OCI-LY7 (cell line): ENCODE data around the gene MARCHF7.

ENCODE experiments used
- EZH2phosphoT487 ChIP-seq: fragments of 200-600 bp; sonication (generic); IDR thresholded peaks from 2 replicates; pipeline ENCODE4 v1.6.1; 2018; ENCODE audit warnings: low read depth, borderline replicate concordance, mild to moderate bottlenecking, mixed run types, antibody characterized with exemption, low read length, moderate library complexity, mixed read lengths
- TF ChIP-seq, protein P1 (sequence below): fragments of 200-600 bp; sonication (generic); conservative IDR thresholded peaks from 2 replicates; pipeline ENCODE4 v1.5.1; 2014; ENCODE audit warnings: mild to moderate bottlenecking, antibody characterized with exemption, low read length, moderate library complexity, mixed read lengths

DNA sequence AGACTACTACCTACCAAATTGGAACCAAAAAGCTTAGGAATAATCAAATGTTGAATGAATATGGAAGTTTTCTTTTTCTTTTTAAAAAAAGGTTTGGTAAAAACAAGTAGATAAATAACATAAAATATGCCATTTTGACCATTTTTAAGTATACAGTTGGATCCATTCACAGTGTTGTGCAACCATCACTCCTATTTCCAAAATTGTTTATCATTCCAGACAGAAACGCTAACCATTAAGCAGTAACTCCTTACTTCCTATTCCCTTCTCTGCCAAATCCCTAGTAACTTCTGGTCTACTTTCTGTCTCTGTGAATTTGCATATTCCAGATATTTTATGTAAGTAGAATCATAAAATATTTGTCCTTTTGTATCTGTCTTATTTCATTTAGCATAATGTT is 45.9 kb downstream of the MARCHF7 start:
- TF ChIP-seq, protein P1, sequence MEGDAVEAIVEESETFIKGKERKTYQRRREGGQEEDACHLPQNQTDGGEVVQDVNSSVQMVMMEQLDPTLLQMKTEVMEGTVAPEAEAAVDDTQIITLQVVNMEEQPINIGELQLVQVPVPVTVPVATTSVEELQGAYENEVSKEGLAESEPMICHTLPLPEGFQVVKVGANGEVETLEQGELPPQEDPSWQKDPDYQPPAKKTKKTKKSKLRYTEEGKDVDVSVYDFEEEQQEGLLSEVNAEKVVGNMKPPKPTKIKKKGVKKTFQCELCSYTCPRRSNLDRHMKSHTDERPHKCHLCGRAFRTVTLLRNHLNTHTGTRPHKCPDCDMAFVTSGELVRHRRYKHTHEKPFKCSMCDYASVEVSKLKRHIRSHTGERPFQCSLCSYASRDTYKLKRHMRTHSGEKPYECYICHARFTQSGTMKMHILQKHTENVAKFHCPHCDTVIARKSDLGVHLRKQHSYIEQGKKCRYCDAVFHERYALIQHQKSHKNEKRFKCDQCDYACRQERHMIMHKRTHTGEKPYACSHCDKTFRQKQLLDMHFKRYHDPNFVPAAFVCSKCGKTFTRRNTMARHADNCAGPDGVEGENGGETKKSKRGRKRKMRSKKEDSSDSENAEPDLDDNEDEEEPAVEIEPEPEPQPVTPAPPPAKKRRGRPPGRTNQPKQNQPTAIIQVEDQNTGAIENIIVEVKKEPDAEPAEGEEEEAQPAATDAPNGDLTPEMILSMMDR = no peak
- no peak for TF ChIP-seq EZH2phosphoT487
